ENCODE data around the gene TTC7B. TPM values are rescaled to one million over a fixed set of nuclear protein-coding genes. Genes with fewer than 3 reads are reported as not detected.

TTC7B gene
- total and polyA plus RNA-seq, 2 of the 8 experiments (the other 6 are each of a cell fraction or from before 2014, with no cell fraction given) = 23.7 to 34.0 TPM

- TF ChIP-seq ATF2 (IDR thresholded peaks at IDR 0.05; ENCODE audit: low read length) = no peak
- no peak for TF ChIP-seq EGR1 (IDR thresholded peaks at IDR 0.05; ENCODE audit: borderline replicate concordance, low read depth, low read length)
- no peak for TF ChIP-seq RBBP5 (IDR thresholded peaks at IDR 0.05; ENCODE audit: borderline replicate concordance, low read depth, low read length)
- no peak for TF ChIP-seq POLR2A (IDR thresholded peaks at IDR 0.05; ENCODE audit: control extremely low read depth in 1 of 2, low read depth in 2 of 2, low read length in 2 of 2)
Observed at GRCh38 chr14:90816681-90817436, 629 bp upstream of the TTC7B start (continued).
